ENCODE data around the gene PTOV1.

The PTOV1 gene

DNA sequence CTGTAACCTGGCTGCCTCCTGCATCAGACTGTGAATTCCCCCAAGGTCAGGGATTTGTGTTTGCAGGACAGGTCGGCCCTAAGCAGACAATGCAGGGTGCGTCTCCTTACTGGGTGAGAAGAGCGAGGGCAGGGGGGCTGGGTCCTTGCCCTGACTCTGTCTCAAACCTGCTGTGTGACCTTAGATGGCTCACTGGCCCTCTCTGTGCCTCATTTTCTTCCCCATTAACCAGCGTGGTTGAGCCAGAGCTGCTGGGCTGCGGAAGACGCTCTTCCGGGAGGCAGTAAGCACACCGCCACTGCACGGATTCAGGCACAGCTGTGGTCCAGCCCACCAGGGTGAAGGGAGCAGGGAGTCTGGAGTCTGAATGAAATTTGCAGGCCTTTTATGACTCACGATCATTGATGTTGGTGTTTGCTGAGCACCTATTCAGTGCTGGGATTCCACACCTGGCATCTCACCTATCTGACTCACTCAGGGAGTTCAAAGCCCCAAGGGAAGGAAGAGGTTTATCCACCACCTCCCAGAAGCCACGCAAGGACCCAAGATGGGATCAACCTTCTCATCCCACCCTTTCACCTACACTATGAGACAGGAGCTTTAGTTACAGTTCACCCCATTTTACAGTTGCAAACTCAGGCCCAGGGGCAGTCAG, 23.7 kb downstream of the PTOV1 start:
- DNase-seq (ENCODE audit: low read depth in 2 of 2): no peak

GRCh38 chr19:49875177-49875576, 24.2 kb downstream of the PTOV1 start:
- DNase-seq (ENCODE audit: low read depth in 2 of 2): no peak

DNA sequence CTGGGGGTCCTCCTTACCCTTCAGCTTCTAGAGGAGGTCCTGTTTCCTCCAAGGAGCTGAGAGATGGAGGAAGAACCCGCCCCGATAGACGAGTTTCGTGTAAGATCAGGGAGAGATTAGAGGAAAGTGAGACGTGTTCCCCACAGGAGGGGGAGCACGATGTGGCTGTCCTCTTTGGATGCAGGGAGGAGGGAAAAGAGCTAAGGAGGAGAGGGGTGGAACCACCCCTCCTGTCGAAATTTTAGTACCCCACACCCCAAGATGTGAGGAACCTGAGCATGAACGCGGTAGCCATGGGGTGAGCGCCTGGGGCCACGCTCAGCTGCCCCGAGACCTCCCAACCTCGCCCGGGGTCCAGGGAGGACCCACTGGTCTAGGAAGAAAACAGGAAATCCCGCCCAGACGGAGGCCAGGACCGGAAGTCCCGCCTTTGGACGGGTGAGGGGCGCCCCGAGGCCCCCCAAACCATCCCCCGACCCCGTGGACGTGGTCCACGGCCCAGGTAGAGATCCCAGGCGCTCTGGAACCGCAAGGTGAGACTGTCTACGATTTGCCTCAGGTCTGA, 25.0 kb downstream of the PTOV1 start:
- no peak for DNase-seq (ENCODE audit: low read depth in 2 of 2)

- peak; percentile 95 to 96 for DNase-seq (ENCODE audit: low read depth in 2 of 2)
These were observed 25.6 kb downstream of the PTOV1 start for GRCh38 chr19:49876422-49877019.

GRCh38 chr19:49877020-49877878, 26.3 kb downstream of the PTOV1 start, which contains the start of the genes AKT1S1 and TBC1D17:
TSS of gene AKT1S1 (minus strand) at chr19:49877355. CDS start at chr19:49873295, 4,060 bp downstream.
TSS of gene TBC1D17 (plus strand) at chr19:49877702. CDS start at chr19:49877724, 22 bp downstream.
- DNase-seq (ENCODE audit: low read depth in 2 of 2): peak; percentile 96 to 98

DNA sequence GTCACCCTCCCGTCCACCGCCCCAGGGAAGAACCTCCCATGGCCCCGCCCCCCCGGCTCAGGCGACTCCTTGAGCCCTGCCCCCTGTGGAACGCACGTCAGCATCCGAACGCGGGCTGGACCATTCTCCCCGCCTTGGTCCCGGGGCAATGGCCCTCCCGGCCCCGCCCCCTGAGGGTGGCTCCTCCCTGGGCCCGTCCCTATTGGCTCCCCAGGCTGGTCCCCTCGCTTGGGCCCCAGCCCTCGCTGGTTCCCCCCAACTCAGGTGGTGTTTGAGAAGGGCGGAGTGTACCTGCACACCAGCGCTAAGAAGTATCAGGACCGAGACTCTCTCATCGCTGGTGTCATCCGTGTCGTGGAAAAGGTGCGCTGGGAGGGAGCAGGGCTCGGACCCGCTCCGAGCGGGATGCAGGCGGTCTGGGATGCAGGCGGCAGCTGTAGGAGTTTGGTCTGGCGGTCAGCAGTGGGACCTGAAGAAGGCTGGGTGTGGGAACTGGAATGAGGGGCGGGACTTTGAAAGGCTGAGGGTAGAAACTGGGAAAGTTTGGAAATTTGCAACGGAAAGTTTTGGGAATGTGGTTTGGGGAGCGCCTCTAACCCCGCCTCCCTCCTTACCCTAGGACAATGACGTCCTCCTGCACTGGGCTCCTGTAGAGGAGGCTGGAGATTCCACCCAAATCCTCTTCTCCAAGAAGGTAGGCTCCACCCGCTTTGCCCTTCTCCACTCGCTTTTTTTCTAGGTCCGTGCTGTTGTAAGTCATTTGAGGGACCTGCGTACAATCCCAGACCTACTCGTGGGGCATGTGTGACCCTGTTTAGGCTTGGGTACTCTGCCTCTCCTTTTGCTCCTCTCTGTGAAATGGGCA, 27.2 kb downstream of the PTOV1 start:
- DNase-seq (ENCODE audit: low read depth in 2 of 2): peak; percentile 98 to 99

GRCh38 chr19:49878744-49879070, 27.7 kb downstream of the PTOV1 start:
- no peak for DNase-seq (ENCODE audit: low read depth in 2 of 2)

DNA sequence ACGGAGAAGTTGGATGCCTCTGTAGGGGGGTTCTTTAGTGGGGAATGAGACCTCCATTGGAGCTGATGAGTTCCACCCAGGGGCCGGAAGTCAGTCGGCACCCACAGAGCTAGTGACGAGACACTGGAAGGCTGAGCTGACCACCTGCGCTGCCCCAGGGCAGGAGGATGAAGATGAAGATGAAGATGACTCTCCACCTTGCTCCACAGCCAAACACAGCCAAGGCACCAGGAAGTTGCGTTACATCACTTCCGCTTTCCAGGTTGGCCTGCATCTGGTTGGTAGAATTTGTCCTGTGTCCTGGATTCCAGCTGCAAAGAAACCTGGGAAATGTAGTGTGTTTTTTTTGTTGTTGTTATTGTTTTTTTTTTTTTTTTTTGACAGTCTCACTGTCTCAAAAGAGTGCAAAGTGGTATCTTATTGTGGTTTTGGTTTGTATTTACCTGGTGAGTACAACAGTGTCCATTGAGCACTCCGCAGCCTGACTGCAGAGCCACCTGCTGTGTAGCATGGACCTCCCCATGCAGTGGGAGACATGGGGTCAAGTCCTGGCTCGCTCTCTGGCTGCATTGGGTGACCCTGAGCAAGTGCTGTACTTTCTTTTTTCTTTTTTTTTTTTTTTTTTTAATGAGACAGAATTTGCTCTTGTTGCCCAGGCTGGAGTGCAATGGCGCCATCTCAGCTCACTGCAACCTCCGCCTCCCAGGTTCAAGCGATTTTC, 28.4 kb downstream of the PTOV1 start:
- no peak for DNase-seq (ENCODE audit: low read depth in 2 of 2)

DNA sequence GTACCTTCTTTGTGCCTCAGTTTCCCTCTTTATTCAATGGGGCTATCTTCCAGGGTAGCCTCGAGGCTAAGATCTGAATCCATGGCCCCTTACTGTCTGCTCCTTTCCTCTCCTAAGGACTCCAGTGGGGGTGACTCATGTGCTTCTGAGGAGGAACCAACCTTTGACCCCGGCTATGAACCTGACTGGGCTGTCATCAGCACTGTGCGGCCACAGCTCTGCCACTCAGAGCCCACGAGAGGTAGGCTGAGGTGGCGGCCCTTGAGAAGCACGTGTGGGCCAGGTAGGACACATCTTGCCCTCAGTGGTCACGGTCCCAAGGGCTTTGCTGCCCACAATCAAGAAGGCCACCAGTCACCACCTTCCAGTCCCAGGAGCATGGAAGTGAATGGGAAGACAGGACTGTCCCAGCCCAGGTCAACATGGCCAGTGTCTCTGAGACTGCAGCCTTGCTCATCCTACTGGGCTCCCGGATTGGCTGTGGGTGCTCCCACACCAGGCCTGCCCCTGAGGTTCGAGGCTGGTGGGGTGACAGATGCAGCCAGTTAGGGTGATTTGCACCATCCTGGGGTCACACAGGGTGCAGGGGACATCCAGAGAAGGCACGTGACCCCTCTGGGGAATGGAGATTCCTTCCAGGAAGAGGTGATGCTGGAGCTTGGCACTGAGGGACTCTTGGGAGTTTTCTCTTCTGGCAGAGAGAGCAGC, 29.4 kb downstream of the PTOV1 start:
- no peak for DNase-seq (ENCODE audit: low read depth in 2 of 2)

DNA sequence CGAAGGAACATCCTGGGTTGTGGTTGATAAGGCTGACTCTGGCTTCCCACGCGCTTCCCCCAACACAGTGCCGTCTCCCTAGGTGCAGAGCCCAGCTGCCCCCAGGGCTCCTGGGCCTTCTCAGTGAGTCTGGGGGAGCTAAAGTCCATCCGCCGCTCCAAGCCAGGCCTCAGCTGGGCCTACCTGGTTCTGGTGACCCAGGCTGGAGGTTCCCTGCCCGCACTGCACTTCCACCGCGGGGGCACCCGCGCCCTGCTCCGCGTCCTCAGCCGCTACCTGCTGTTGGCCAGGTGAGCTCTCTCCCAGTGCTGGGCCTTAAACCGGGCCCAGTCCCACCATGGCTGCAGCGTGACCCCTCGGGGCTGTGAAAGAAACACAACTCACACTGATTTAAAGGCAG, 30.2 kb downstream of the PTOV1 start:
- DNase-seq (ENCODE audit: low read depth in 2 of 2): no peak

GRCh38 chr19:49881672-49882394, 30.9 kb downstream of the PTOV1 start:
- no peak for DNase-seq (ENCODE audit: low read depth in 2 of 2)

DNA sequence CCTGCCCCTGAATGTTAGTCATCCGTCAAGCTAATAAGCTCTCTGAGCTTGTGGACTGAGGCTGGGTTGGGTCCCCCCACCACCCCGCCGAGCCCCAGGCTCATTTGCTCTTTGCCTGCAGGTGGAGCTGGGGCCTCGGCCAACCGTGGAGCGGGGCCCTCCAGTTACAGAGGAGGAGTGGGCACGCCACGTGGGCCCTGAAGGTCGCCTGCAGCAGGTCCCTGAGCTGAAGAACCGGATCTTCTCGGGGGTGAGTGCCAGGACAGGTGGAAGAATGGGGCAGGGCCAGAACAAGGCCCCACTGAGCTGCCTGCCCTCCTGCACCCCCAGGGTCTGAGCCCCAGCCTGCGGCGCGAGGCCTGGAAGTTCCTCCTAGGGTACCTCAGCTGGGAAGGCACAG, 31.7 kb downstream of the PTOV1 start:
- no peak for DNase-seq (ENCODE audit: low read depth in 2 of 2)

- no peak for DNase-seq (ENCODE audit: low read depth in 2 of 2)
These were observed 32.1 kb downstream of the PTOV1 start for GRCh38 chr19:49883094-49883493.

GRCh38 chr19:49884109-49884508, 33.1 kb downstream of the PTOV1 start:
- DNase-seq (ENCODE audit: low read depth in 2 of 2): no peak

DNA sequence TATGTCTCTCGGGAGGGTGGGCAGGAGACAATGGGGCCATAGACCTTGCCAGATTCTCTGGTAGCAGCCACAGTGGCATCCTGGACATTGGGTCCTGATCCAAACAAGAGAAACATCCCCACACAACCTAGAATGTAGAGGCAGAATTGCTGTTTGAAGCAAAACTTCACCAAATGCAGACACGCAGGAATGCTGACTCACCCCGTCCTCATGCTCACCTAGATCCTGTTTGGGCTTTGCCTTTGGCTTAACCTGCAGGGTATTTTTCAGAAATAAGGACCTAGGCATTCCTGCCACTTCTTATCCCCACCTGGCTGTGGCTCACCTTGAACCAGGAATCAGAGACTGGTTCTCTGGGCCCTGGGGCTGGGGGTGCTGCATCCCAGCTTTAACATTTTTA, 33.8 kb downstream of the PTOV1 start:
- no peak for DNase-seq (ENCODE audit: low read depth in 2 of 2)

- no peak for DNase-seq (ENCODE audit: low read depth in 2 of 2)
These were observed 36.2 kb downstream of the PTOV1 start for GRCh38 chr19:49887037-49887664.

- no peak for DNase-seq (ENCODE audit: low read depth in 2 of 2)
These were observed 36.9 kb downstream of the PTOV1 start for GRCh38 chr19:49887665-49888509.

GRCh38 chr19:49888510-49888824, 37.5 kb downstream of the PTOV1 start:
- DNase-seq (ENCODE audit: low read depth in 2 of 2): no peak
